Smooth muscle cell (in vitro differentiated cells): Measurements from ENCODE around the gene PSME2. TPM values are rescaled to one million over a fixed set of nuclear protein-coding genes. Genes with fewer than 3 reads are reported as not detected.

Experiments
- DNase-seq: peaks from one replicate; lab custom pipeline; 2025; ENCODE audit not compliant: unreplicated experiment; lab: John Stamatoyannopoulos, UW
- H2AFZ ChIP-seq: fragments of 200-600 bp; sonication (generic); 2 replicates; pipeline ENCODE4 v1.6.0; 2016; ENCODE audit warnings: antibody characterized with exemption, low read depth, mild to moderate bottlenecking
- H3F3A ChIP-seq: fragments of 200-600 bp; sonication (generic); 2 replicates; pipeline ENCODE4 v1.6.0; 2017; ENCODE audit warnings: antibody characterized with exemption, low read depth
- H3K27ac ChIP-seq: fragments of 200-600 bp; sonication (generic); 2 replicates; pipeline ENCODE4 v1.5.1; 2016; ENCODE audit warnings: low read depth, mild to moderate bottlenecking
- H3K27me3 ChIP-seq: fragments of 200-600 bp; sonication (generic); 2 replicates; pipeline ENCODE4 v1.6.1; 2016; ENCODE audit warnings: low read depth, mild to moderate bottlenecking
- H3K36me3 ChIP-seq: fragments of 200-600 bp; sonication (generic); 2 replicates; pipeline ENCODE4 v1.5.1; 2016; ENCODE audit warnings: low read depth
- H3K4me1 ChIP-seq: fragments of 200-600 bp; sonication (generic); 2 replicates; pipeline ENCODE4 v1.5.1; 2016; ENCODE audit warnings: low read depth
- H3K4me2 ChIP-seq: fragments of 200-600 bp; sonication (generic); 2 replicates; pipeline ENCODE4 v1.6.0; 2016; ENCODE audit warnings: mild to moderate bottlenecking
- H3K4me3 ChIP-seq: fragments of 200-600 bp; sonication (generic); 2 replicates; pipeline ENCODE4 v1.5.1; 2016; ENCODE audit warnings: mild to moderate bottlenecking
- H3K79me2 ChIP-seq: fragments of 200-600 bp; sonication (generic); 2 replicates; pipeline ENCODE4 v1.6.0; 2016; ENCODE audit warnings: low read depth, mild to moderate bottlenecking
- H3K9ac ChIP-seq: fragments of 200-600 bp; sonication (generic); 2 replicates; pipeline ENCODE4 v1.6.0; 2016; ENCODE audit warnings: low read depth
- H3K9me3 ChIP-seq: fragments of 200-600 bp; sonication (generic); replicated peaks from 2 replicates; pipeline ENCODE4 v1.5.1; 2016; ENCODE audit warnings: low read depth
- H4K20me1 ChIP-seq: fragments of 200-600 bp; sonication (generic); 2 replicates; pipeline ENCODE4 v1.6.0; 2016; ENCODE audit warnings: low read depth
- CTCF ChIP-seq: fragments of 200-600 bp; sonication (generic); IDR thresholded peaks from 2 replicates; pipeline ENCODE4 v1.5.1; 2017; ENCODE audit warnings: borderline replicate concordance, mild to moderate bottlenecking, antibody characterized with exemption; ENCODE audit not compliant: insufficient read depth, poor library complexity, severe bottlenecking
- WGBS: methylation state at CpG from one replicate; pipeline ENCODE4 v1.1.7; 2016; ENCODE audit warnings: low lambda C conversion rate; 5-methylcytosine and 5-hydroxymethylcytosine counted together
- polyA plus RNA-seq: library from polyadenylated mRNA; unstranded; fragments of >200 nt; fragmentation: Nextera tagmentation; extraction: Ambion mirVana; gene quantifications from 2 replicates; pipeline ENCODE4 v1.2.1, GENCODE V29; 2016
- total RNA-seq: library from RNA; depleted of rRNA; stranded (reverse); fragments of >200 nt; gene quantifications from 2 replicates; pipeline ENCODE4 v1.2.3, GENCODE V29; 2014

PSME2 gene
- total and polyA plus RNA-seq, 2 experiments from 2014 or later, result 40.7 to 164 TPM

GRCh38 chr14:24171422-24172260, 25.2 kb upstream of the PSME2 start, which contains the start of gene REC8:
Gene REC8, plus strand, starts transcription at chr14:24172080. Its CDS starts 473 bp downstream, at chr14:24172553.
- H3K4me2 ChIP-seq, result peak within 1 kb of the TSS; percentile 86
- H3K27ac ChIP-seq, result no peak within 1 kb of the TSS
- H3K79me2 ChIP-seq, result no peaks in the 10 kb centered on the region
- H4K20me1 ChIP-seq, result no peaks in the 10 kb centered on the region
- WGBS, result 12% methylated on average over 61 of the region's 63 CpGs
- no peak within 1 kb of the TSS for H3K9ac ChIP-seq
- H3K36me3 ChIP-seq, result no peaks in the 10 kb centered on the region
- H3K4me3 ChIP-seq, result peak within 1 kb of the TSS; percentile 42
- no peak for TF ChIP-seq CTCF
- no peaks in the 10 kb centered on the region for H3K9me3 ChIP-seq
- no peaks in the 10 kb centered on the region for H3F3A ChIP-seq
- H2AFZ ChIP-seq, result no peak within 1 kb of the TSS
- H3K27me3 ChIP-seq, result no peaks in the 10 kb centered on the region
- DNase-seq, result peak; percentile 31
- H3K4me1 ChIP-seq, result peaks cover 10% of the 10 kb centered on the region

GRCh38 chr14:24167469-24168114, 21.2 kb upstream of the PSME2 start:
- no peak for DNase-seq
- Histone ChIP-seq H3K27me3 (no peaks in the 10 kb centered on the region), H4K20me1 (no peaks in the 10 kb centered on the region), H3K27ac (no peak overlapping the region), H3K36me3 (no peaks in the 10 kb centered on the region), H3K9ac (no peak overlapping the region), H3K79me2 (no peaks in the 10 kb centered on the region), H3K4me3 (no peak overlapping the region), H3K4me2 (no peak overlapping the region), H3F3A (no peaks in the 10 kb centered on the region), H2AFZ (no peak overlapping the region), H3K9me3 (no peaks in the 10 kb centered on the region), H3K4me1 (peaks cover 9% of the 10 kb centered on the region)
- WGBS, result 100% methylated on average over 3 of the region's 3 CpGs
- no peak for TF ChIP-seq CTCF

- TF ChIP-seq CTCF, result no peak
- no peak for DNase-seq
- Histone ChIP-seq H3K9ac (no peak overlapping the region), H3K27me3 (no peaks in the 10 kb centered on the region), H2AFZ (no peak overlapping the region), H3K4me3 (no peak overlapping the region), H3K27ac (no peak overlapping the region), H3F3A (peaks cover under 1% of the 10 kb centered on the region), H3K4me1 (peaks cover 7% of the 10 kb centered on the region), H3K9me3 (no peaks in the 10 kb centered on the region), H4K20me1 (no peaks in the 10 kb centered on the region), H3K4me2 (no peak overlapping the region), H3K79me2 (peaks cover 14% of the 10 kb centered on the region), H3K36me3 (no peaks in the 10 kb centered on the region)
- WGBS, result over 99% methylated on average over 5 of the region's 5 CpGs
Observed at GRCh38 chr14:24165785-24166184, 19.4 kb upstream of the PSME2 start.
